HG02981 (cell line): ENCODE results near the gene NPTX1.

ENCODE experiments used
- ATAC-seq: cut with Tn5 transposase; IDR thresholded peaks from one replicate; pipeline ENCODE4 v1.9.1; 2021; ENCODE audit warnings: mild to moderate bottlenecking, moderate library complexity; ENCODE audit not compliant: unreplicated experiment

NPTX1 gene

GRCh38 chr17:80429356-80430275 is 46.8 kb downstream of the NPTX1 start:
- ATAC-seq, result no peak

- no peak for ATAC-seq
Observed at GRCh38 chr17:80428796-80429195, 47.6 kb downstream of the NPTX1 start.

- no peak for ATAC-seq
Observed at GRCh38 chr17:80428363-80428762, 48.0 kb downstream of the NPTX1 start.

GRCh38 chr17:80427366-80428282 is 48.8 kb downstream of the NPTX1 start:
- no peak for ATAC-seq

- peak; percentile 69 for ATAC-seq
Observed at GRCh38 chr17:80426671-80427326, 49.6 kb downstream of the NPTX1 start.

GRCh38 chr17:80425835-80426426 is 50.5 kb downstream of the NPTX1 start:
- ATAC-seq, result no peak

- ATAC-seq, result no peak
Observed at GRCh38 chr17:80424878-80425765, 51.3 kb downstream of the NPTX1 start.

- no peak for ATAC-seq
Observed at GRCh38 chr17:80424261-80424660, 52.1 kb downstream of the NPTX1 start.

- ATAC-seq, result no peak
Observed at GRCh38 chr17:80423536-80424225, 52.7 kb downstream of the NPTX1 start.

GRCh38 chr17:80422981-80423380 is 53.4 kb downstream of the NPTX1 start:
- no peak for ATAC-seq

- no peak for ATAC-seq
Observed at GRCh38 chr17:80422276-80422675, 54.1 kb downstream of the NPTX1 start.

GRCh38 chr17:80421381-80422090 is 54.9 kb downstream of the NPTX1 start:
- ATAC-seq, result no peak

GRCh38 chr17:80419255-80419654 is 57.2 kb downstream of the NPTX1 start:
- ATAC-seq, result no peak

- ATAC-seq, result no peak
Observed at GRCh38 chr17:80418589-80418988, 57.8 kb downstream of the NPTX1 start.
